HG03060 (cell line): Measurements from ENCODE around the gene NR6A1.

Source experiments
- ATAC-seq: cut with Tn5 transposase; IDR thresholded peaks from one replicate; pipeline ENCODE4 v1.9.1; 2021; ENCODE audit warnings: low read depth, moderate number of reproducible peaks; ENCODE audit not compliant: unreplicated experiment

Gene NR6A1

GRCh38 chr9:124511891-124512805, 259.0 kb downstream of the NR6A1 start:
- no peak for ATAC-seq

GRCh38 chr9:124511426-124511840, 259.7 kb downstream of the NR6A1 start:
- no peak for ATAC-seq

- no peak for ATAC-seq
Measured at GRCh38 chr9:124510650-124511425, 260.3 kb downstream of the NR6A1 start.

GRCh38 chr9:124507880-124508423, 263.2 kb downstream of the NR6A1 start:
- ATAC-seq = no peak

GRCh38 chr9:124506931-124507879, 263.9 kb downstream of the NR6A1 start, which contains the start of gene NR5A1:
Gene NR5A1 (minus strand): TSS chr9:124507399. CDS start chr9:124503395, 4,004 bp downstream.
- no peak for ATAC-seq

GRCh38 chr9:124506433-124506832, 264.7 kb downstream of the NR6A1 start:
- no peak for ATAC-seq

- no peak for ATAC-seq
Measured at GRCh38 chr9:124505901-124506346, 265.2 kb downstream of the NR6A1 start.

GRCh38 chr9:124505006-124505900, 265.9 kb downstream of the NR6A1 start:
- ATAC-seq = no peak

GRCh38 chr9:124504530-124505005, 266.5 kb downstream of the NR6A1 start:
- ATAC-seq = no peak

GRCh38 chr9:124503713-124504529, 267.2 kb downstream of the NR6A1 start:
- no peak for ATAC-seq

- ATAC-seq = no peak
Measured at GRCh38 chr9:124502711-124503702, 268.1 kb downstream of the NR6A1 start.

GRCh38 chr9:124501771-124502320, 269.3 kb downstream of the NR6A1 start:
- no peak for ATAC-seq

GRCh38 chr9:124500796-124501611, 270.1 kb downstream of the NR6A1 start:
- ATAC-seq = no peak

- ATAC-seq = no peak
Measured at GRCh38 chr9:124500028-124500795, 270.9 kb downstream of the NR6A1 start.

- no peak for ATAC-seq
Measured at GRCh38 chr9:124499216-124499615, 271.9 kb downstream of the NR6A1 start.
